RWPE2 (cell line): ENCODE data around the gene HYAL2.
A peak's percentile ranks its signal among the peaks of the same experiment; 100 is the strongest.

Experiments
- ATAC-seq: fragments of 200-7000 bp; cut with Tn5 transposase; 3 replicates; pipeline ENCODE4 v1.9.1; 2021; ENCODE audit warnings: low read depth
- DNase-seq: peaks from one replicate; pipeline ENCODE4 v3.0.0-alpha.2; 2020; ENCODE audit warnings: low spot score
- H3K27ac ChIP-seq: fragments of 450-650 bp; 2 replicates; pipeline ENCODE4 v1.5.1; 2017; ENCODE audit warnings: mild to moderate bottlenecking; ENCODE audit not compliant: poor library complexity, severe bottlenecking
- H3K27me3 ChIP-seq: fragments of 250-450 bp; sonication (Bioruptor Pico); 2 replicates; pipeline ENCODE4 v1.5.1; 2021; ENCODE audit warnings: mild to moderate bottlenecking, moderate library complexity; ENCODE audit not compliant: insufficient read depth, poor library complexity, severe bottlenecking
- H3K36me3 ChIP-seq: fragments of 250-450 bp; sonication (Bioruptor Pico); 2 replicates; pipeline ENCODE4 v1.5.1; 2020; ENCODE audit warnings: low read depth, mild to moderate bottlenecking, moderate library complexity
- H3K4me1 ChIP-seq: fragments of 250-450 bp; sonication (Bioruptor Pico); 2 replicates; pipeline ENCODE4 v1.5.1; 2021; ENCODE audit warnings: mild to moderate bottlenecking, moderate library complexity; ENCODE audit not compliant: insufficient read depth, poor library complexity, severe bottlenecking
- H3K4me3 ChIP-seq: fragments of 250-450 bp; sonication (Bioruptor Pico); 2 replicates; pipeline ENCODE4 v1.5.1; 2021; ENCODE audit warnings: mild to moderate bottlenecking, moderate library complexity; ENCODE audit not compliant: severe bottlenecking
- H3K9me3 ChIP-seq: fragments of 250-450 bp; sonication (Bioruptor Pico); 2 replicates; pipeline ENCODE4 v1.5.1; 2021; ENCODE audit warnings: mild to moderate bottlenecking, moderate library complexity; ENCODE audit not compliant: severe bottlenecking
- TF ChIP-seq, protein P1 (sequence below): fragments of 450-650 bp; IDR thresholded peaks from one replicate; pipeline ENCODE4 v1.5.1; 2017; ENCODE audit warnings: mild to moderate bottlenecking, moderate library complexity; ENCODE audit not compliant: poor library complexity, severe bottlenecking

HYAL2 gene

GRCh38 chr3:50355829-50356552 is 33.4 kb upstream of the HYAL2 start:
- Histone ChIP-seq H3K27ac (no peak overlapping the region), H3K27me3 (no peaks in the 10 kb centered on the region), H3K36me3 (peaks cover 27% of the 10 kb centered on the region), H3K4me3 (no peak overlapping the region), H3K4me1 (peaks cover 13% of the 10 kb centered on the region), H3K9me3 (no peaks in the 10 kb centered on the region)
- DNase-seq (no peak), ATAC-seq (no peak)
- TF ChIP-seq, protein P1, sequence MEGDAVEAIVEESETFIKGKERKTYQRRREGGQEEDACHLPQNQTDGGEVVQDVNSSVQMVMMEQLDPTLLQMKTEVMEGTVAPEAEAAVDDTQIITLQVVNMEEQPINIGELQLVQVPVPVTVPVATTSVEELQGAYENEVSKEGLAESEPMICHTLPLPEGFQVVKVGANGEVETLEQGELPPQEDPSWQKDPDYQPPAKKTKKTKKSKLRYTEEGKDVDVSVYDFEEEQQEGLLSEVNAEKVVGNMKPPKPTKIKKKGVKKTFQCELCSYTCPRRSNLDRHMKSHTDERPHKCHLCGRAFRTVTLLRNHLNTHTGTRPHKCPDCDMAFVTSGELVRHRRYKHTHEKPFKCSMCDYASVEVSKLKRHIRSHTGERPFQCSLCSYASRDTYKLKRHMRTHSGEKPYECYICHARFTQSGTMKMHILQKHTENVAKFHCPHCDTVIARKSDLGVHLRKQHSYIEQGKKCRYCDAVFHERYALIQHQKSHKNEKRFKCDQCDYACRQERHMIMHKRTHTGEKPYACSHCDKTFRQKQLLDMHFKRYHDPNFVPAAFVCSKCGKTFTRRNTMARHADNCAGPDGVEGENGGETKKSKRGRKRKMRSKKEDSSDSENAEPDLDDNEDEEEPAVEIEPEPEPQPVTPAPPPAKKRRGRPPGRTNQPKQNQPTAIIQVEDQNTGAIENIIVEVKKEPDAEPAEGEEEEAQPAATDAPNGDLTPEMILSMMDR = peak; percentile 15

GRCh38 chr3:50354850-50355249 is 32.3 kb upstream of the HYAL2 start:
- TF ChIP-seq, protein P1 = no peak
- ATAC-seq (no peak), DNase-seq (no peak)
- H3K4me1 ChIP-seq = peaks cover 13% of the 10 kb centered on the region
- no peak overlapping the region for H3K4me3 ChIP-seq
- peaks cover 27% of the 10 kb centered on the region for H3K36me3 ChIP-seq
- no peaks in the 10 kb centered on the region for H3K9me3 ChIP-seq
- H3K27ac ChIP-seq = no peak overlapping the region
- H3K27me3 ChIP-seq = no peaks in the 10 kb centered on the region

GRCh38 chr3:50354186-50354764 is 31.7 kb upstream of the HYAL2 start:
- H3K4me3 ChIP-seq = no peak overlapping the region
- H3K4me1 ChIP-seq = peaks cover 13% of the 10 kb centered on the region
- H3K9me3 ChIP-seq = no peaks in the 10 kb centered on the region
- ATAC-seq (no peak), DNase-seq (no peak)
- H3K27ac ChIP-seq = no peak overlapping the region
- H3K27me3 ChIP-seq = no peaks in the 10 kb centered on the region
- TF ChIP-seq, protein P1 = no peak
- peaks cover 27% of the 10 kb centered on the region for H3K36me3 ChIP-seq

DNA sequence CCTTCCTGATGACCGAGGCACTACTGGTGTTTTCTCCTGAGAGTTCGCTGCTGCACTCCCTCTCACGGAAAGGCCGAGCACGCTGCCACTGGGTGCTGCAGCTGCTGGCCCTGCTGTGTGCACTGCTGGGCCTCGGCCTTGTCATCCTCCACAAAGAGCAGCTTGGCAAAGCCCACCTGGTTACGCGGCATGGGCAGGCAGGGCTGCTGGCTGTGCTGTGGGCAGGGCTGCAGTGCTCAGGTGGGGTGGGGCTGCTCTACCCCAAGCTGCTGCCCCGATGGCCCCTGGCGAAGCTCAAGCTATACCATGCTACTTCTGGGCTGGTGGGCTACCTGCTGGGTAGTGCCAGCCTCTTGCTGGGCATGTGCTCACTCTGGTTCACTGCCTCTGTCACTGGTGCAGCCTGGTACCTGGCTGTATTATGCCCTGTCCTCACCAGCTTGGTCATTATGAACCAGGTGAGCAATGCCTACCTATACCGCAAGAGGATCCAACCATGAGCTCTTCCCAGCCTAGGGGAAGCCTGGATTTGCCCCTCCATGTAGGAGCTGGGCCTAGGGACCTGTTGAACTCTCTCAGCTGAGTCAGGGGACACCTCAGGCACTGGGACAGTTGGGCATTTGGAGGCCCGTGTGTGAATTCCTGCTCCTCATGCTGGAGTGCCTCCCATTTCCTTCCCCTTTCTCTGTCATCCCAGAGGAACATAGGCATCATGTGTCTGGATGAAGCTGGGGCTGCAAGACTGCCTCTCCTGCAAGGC is 30.9 kb upstream of the HYAL2 start:
- H3K4me3 ChIP-seq = no peak overlapping the region
- no peak overlapping the region for H3K27ac ChIP-seq
- H3K36me3 ChIP-seq = peaks cover 27% of the 10 kb centered on the region
- H3K27me3 ChIP-seq = no peaks in the 10 kb centered on the region
- H3K9me3 ChIP-seq = no peaks in the 10 kb centered on the region
- DNase-seq (no peak), ATAC-seq (no peak)
- TF ChIP-seq, protein P1 = no peak
- H3K4me1 ChIP-seq = peaks cover 13% of the 10 kb centered on the region
